NOMO-1 treated with dmso at 0.1 percent for 144 hours (cell line): ENCODE measurements around the gene THOC3.
"Not testable (repeated sequence)": the region's sequence is repeated elsewhere in the genome, so short reads cannot be mapped to it uniquely, and the experiment has no call there.

Experiments
- DNase-seq: peaks from one replicate; lab custom pipeline; 2025; ENCODE audit not compliant: unreplicated experiment; lab: John Stamatoyannopoulos, UW

Gene THOC3

GRCh38 chr5:175943253-175943652 lies 24.9 kb downstream of the THOC3 start:
- DNase-seq: not testable (repeated sequence)

GRCh38 chr5:175940632-175941031 lies 27.5 kb downstream of the THOC3 start:
- DNase-seq: not testable (repeated sequence)

- DNase-seq: not testable (repeated sequence)
These were observed 29.6 kb downstream of the THOC3 start for GRCh38 chr5:175938489-175938888.

GRCh38 chr5:175928752-175929151 lies 39.4 kb downstream of the THOC3 start:
- not testable (repeated sequence) for DNase-seq

DNA sequence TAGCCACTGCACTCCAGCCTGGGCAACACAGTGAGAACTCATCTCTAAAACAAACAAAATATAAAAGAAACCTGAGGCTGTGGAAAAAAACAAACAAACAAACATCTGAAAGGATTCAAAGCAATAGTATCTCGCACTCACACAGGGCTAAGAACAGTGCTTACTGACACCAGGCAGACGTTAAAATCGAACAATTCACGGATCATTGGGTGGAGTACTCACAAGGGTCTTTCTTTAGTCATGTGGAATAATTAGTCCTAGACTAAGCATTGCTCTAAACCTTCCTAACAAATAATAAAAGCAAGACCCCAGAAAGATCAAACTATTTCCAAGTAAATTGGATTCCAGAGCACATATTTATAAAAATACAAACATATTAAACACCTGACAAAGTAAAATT lies 43.0 kb downstream of the THOC3 start:
- not testable (repeated sequence) for DNase-seq

GRCh38 chr5:175922192-175922885 lies 45.8 kb downstream of the THOC3 start:
- DNase-seq: no peak

- DNase-seq: no peak
These were observed 46.9 kb downstream of the THOC3 start for GRCh38 chr5:175921061-175921730.

DNA sequence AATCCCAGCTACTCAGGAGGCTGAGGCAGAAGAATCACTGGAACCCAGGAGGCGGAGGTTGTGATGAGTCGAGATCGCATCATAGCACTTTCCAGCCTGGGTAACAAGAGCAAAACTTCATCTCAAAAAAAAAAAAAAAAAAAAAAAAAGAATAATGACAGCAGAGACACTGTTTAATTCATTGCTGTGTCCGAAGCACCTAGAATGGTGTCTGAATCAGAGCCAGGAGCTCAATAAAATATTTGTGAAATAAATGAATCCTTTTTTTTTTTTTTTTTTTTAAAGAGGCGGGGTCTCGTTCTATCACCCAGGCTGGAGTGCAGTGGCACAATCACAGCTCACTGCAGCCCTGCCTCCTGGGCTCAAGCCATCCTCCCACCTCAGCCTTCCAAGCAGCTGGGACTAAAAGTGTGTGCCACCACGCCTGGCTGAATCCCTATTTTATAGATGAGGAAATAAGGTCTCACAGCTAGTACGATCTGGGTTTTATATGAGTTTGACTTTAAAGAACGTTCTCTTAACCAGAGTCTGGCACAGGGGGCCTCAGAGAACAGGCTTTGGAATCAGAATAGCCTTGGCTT lies 47.8 kb downstream of the THOC3 start:
- DNase-seq: no peak

DNA sequence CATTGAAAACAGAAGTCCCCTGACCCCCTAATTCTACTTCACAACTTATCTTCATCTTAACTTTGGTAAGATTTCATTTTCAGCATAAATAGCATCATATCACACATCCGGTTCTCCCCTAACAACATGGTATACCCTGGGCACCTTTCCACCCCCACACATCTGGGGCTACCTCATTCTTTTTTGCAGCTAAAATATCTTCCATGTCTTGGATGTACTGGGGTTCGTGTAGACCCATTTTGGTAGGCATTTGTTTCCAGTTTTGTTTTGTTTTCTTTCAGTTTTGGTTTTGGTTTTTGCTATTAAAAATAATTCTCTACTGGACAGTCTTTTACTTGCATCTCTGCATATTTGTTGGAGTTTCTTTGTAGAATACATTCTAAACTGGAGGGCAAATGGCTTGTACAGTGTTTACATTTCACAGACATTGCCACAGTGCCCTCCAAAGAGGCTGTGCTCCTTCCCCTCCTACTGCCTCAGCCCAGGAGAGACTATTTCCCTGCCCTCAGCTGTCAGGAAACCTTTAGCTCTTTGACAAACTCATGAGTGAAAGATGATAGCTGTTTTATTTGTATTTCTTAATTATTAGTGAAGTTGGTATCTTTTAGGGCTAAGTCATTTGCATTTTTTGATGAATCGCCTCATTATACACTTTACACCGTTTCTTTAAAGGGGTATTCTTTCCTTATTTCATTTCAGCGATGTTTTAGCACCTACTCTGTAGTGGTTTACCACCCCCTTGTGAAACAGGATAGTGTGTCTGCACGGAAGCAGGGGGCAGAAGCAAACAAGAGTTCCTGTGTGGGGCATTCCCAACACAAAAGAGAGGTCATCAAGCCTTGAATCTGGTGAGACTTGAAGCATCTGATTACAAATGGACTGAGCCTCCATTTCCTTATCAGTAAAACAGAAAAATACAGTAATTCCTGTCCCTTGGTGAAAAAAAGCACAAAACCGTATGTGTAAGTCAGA lies 52.8 kb downstream of the THOC3 start:
- DNase-seq: not testable (repeated sequence)

- not testable (repeated sequence) for DNase-seq
These were observed 54.1 kb downstream of the THOC3 start for GRCh38 chr5:175913835-175914672.

DNA sequence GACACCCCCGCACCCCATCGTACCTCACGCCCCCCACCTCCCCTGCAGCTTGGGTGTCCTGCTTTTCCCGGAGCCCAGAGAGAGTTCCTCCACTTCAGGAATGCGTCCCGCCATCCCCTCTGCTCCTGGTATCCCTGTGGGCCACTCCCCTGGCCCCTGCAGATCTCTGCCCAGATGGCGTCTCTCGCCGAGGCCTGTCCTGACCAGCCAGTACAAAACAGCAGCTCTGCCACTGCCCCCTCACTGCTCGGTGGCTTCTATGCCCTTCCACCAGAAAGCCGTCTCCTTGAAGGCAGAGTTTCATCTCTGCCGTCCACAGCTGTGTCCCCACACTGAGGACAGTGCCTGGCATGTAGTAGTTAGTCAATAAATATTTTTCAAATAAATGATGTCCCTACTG lies 58.0 kb downstream of the THOC3 start:
- DNase-seq: not testable (repeated sequence)
